Osteoblast (primary cell): ENCODE measurements around the gene FETUB. TPM values are rescaled to one million over a fixed set of nuclear protein-coding genes. Genes with fewer than 3 reads are reported as not detected.
"Not testable (repeated sequence)": the region's sequence is repeated elsewhere in the genome, so short reads cannot be mapped to it uniquely, and the experiment has no call there.

Experiments
- DNase-seq: peaks from one replicate; pipeline ENCODE4 v3.0.0; 2011; ENCODE audit warnings: low spot score, mixed read lengths; ENCODE audit not compliant: insufficient read length; ENCODE audit errors: missing footprints
- H2AFZ ChIP-seq: 2 replicates; pipeline ENCODE4 v1.6.0; 2011; ENCODE audit warnings: mild to moderate bottlenecking, low read length
- H3K27ac ChIP-seq: 2 replicates; pipeline ENCODE4 v1.5.1; 2011; ENCODE audit warnings: mild to moderate bottlenecking, low read depth, low read length, moderate library complexity
- H3K27me3 ChIP-seq: 2 replicates; pipeline ENCODE4 v1.6.0; 2012; ENCODE audit warnings: mild to moderate bottlenecking, control low read depth, inconsistent platforms, low read length, moderate library complexity; ENCODE audit not compliant: insufficient read depth
- H3K36me3 ChIP-seq: 2 replicates; pipeline ENCODE4 v1.5.1; 2011; ENCODE audit warnings: mild to moderate bottlenecking, low read length, control low read depth, moderate library complexity; ENCODE audit not compliant: insufficient read depth
- H3K4me1 ChIP-seq: 2 replicates; pipeline ENCODE4 v1.5.1; 2011; ENCODE audit warnings: mild to moderate bottlenecking, low read length, control low read depth, moderate library complexity; ENCODE audit not compliant: insufficient read depth
- H3K4me2 ChIP-seq: 2 replicates; pipeline ENCODE4 v1.6.0; 2011; ENCODE audit warnings: mild to moderate bottlenecking, low read length; ENCODE audit not compliant: insufficient read depth
- H3K4me3 ChIP-seq: fragments of 200-600 bp; sonication (generic); 3 replicates; pipeline ENCODE4 v1.5.1; 2012; ENCODE audit warnings: mild to moderate bottlenecking, low read length, inconsistent platforms; ENCODE audit not compliant: insufficient read depth
- H3K79me2 ChIP-seq: 2 replicates; pipeline ENCODE4 v1.6.0; 2012; ENCODE audit warnings: mild to moderate bottlenecking, low read length, control low read depth, inconsistent platforms; ENCODE audit not compliant: insufficient read depth
- H3K9me3 ChIP-seq: 2 replicates; pipeline ENCODE4 v1.5.1; 2011; ENCODE audit warnings: low read depth, low read length, control low read depth
- H4K20me1 ChIP-seq: 2 replicates; pipeline ENCODE4 v1.6.0; 2012; ENCODE audit warnings: mild to moderate bottlenecking, low read length, control low read depth; ENCODE audit not compliant: insufficient read depth
- total RNA-seq: library from RNA; depleted of rRNA; stranded (reverse); fragments of >200 nt; gene quantifications from 2 replicates; pipeline ENCODE4 v1.2.3, GENCODE V29; 2012
- TF ChIP-seq, protein P1 (sequence below): IDR thresholded peaks from 2 replicates; pipeline ENCODE4 v1.5.1; 2011; ENCODE audit warnings: mild to moderate bottlenecking, low read depth, low read length, moderate library complexity; ENCODE audit errors: extremely low read depth

The FETUB gene
- total RNA-seq, 1 donor: not detected

- no peaks in the 10 kb centered on the region for H3K9me3 ChIP-seq
- TF ChIP-seq, protein P1, sequence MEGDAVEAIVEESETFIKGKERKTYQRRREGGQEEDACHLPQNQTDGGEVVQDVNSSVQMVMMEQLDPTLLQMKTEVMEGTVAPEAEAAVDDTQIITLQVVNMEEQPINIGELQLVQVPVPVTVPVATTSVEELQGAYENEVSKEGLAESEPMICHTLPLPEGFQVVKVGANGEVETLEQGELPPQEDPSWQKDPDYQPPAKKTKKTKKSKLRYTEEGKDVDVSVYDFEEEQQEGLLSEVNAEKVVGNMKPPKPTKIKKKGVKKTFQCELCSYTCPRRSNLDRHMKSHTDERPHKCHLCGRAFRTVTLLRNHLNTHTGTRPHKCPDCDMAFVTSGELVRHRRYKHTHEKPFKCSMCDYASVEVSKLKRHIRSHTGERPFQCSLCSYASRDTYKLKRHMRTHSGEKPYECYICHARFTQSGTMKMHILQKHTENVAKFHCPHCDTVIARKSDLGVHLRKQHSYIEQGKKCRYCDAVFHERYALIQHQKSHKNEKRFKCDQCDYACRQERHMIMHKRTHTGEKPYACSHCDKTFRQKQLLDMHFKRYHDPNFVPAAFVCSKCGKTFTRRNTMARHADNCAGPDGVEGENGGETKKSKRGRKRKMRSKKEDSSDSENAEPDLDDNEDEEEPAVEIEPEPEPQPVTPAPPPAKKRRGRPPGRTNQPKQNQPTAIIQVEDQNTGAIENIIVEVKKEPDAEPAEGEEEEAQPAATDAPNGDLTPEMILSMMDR: no peak
These were observed 39.0 kb downstream of the FETUB start for GRCh38 chr3:186679151-186679550.

GRCh38 chr3:186680869-186681268, 40.7 kb downstream of the FETUB start:
- peaks cover 3% of the 10 kb centered on the region for H3K27me3 ChIP-seq
- H4K20me1 ChIP-seq: no peaks in the 10 kb centered on the region
- H3K4me3 ChIP-seq: no peak overlapping the region
- no peak overlapping the region for H3K27ac ChIP-seq
- no peak overlapping the region for H3K4me2 ChIP-seq
- no peaks in the 10 kb centered on the region for H3K79me2 ChIP-seq
- H3K36me3 ChIP-seq: no peaks in the 10 kb centered on the region
- DNase-seq: no peak
- TF ChIP-seq, protein P1: no peak
- no peak overlapping the region for H2AFZ ChIP-seq
- H3K9me3 ChIP-seq: no peaks in the 10 kb centered on the region
- no peaks in the 10 kb centered on the region for H3K4me1 ChIP-seq

More at GRCh38 chr3:186679151-186679550, 39.0 kb downstream of the FETUB start:
- H3K27me3 ChIP-seq: peaks cover 3% of the 10 kb centered on the region
- H3K27ac ChIP-seq: no peak overlapping the region
- H4K20me1 ChIP-seq: no peaks in the 10 kb centered on the region
- H2AFZ ChIP-seq: no peak overlapping the region
- H3K4me3 ChIP-seq: no peak overlapping the region
- DNase-seq: no peak
- no peaks in the 10 kb centered on the region for H3K79me2 ChIP-seq
- H3K36me3 ChIP-seq: no peaks in the 10 kb centered on the region
- H3K4me1 ChIP-seq: no peaks in the 10 kb centered on the region
- no peak overlapping the region for H3K4me2 ChIP-seq

DNA sequence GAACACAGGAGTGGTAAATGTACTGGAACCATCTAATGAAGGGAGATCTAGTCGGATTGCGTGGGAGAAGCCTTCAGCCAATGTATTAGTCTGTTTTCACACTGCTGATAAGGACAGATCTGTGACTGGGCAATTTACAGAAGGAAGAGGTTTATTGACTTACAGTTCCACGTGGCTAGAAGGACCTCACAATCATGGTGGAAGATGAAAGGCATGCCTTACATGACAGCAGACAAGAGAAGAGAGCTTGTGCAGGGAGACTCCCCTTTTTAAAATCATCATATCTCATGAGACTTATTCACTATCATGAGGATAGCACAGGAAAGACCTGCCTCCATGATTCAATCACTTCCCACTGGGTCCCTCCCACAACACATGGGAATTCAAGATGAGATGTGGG, 42.6 kb downstream of the FETUB start:
- peaks cover 3% of the 10 kb centered on the region for H3K27me3 ChIP-seq
- H3K4me1 ChIP-seq: no peaks in the 10 kb centered on the region
- H3K36me3 ChIP-seq: no peaks in the 10 kb centered on the region
- no peak for DNase-seq
- H3K79me2 ChIP-seq: no peaks in the 10 kb centered on the region
- no peak overlapping the region for H3K4me3 ChIP-seq
- H3K4me2 ChIP-seq: no peak overlapping the region
- H3K27ac ChIP-seq: no peak overlapping the region
- H3K9me3 ChIP-seq: no peaks in the 10 kb centered on the region
- TF ChIP-seq, protein P1: no peak
- no peaks in the 10 kb centered on the region for H4K20me1 ChIP-seq
- no peak overlapping the region for H2AFZ ChIP-seq

- no peak for DNase-seq
- Histone ChIP-seq H3K27me3 (peaks cover 3% of the 10 kb centered on the region), H4K20me1 (no peaks in the 10 kb centered on the region), H3K4me2 (no peak overlapping the region), H3K36me3 (no peaks in the 10 kb centered on the region), H3K4me1 (no peaks in the 10 kb centered on the region), H3K79me2 (no peaks in the 10 kb centered on the region), H3K27ac (no peak overlapping the region), H3K9me3 (no peaks in the 10 kb centered on the region), H3K4me3 (no peak overlapping the region), H2AFZ (no peak overlapping the region)
- TF ChIP-seq, protein P1: no peak
These were observed 43.8 kb downstream of the FETUB start for GRCh38 chr3:186683979-186684378.

DNA sequence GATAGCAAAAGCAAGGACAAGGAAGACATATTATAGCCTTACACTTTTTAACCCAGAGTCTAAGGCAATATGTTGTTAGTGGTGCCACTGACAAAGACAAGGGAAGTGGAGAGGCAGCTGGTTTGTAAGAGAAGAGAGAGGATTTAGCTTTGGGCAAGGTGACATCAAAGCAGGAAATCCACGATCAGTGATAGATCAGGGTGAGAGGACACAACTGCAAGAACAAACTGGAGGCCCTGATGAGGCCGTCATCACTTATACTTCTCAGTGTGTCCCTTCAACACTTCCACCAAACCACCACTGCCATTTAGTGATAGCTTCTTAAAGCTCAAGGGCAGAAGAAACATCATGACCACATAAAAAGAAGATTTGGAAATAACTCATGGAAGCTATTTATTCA, 46.3 kb downstream of the FETUB start:
- not testable (repeated sequence) for DNase-seq, H3K9me3 ChIP-seq, H3K27me3 ChIP-seq, H3K4me1 ChIP-seq, H3K79me2 ChIP-seq, H3K27ac ChIP-seq, H3K4me3 ChIP-seq, H4K20me1 ChIP-seq, H2AFZ ChIP-seq, H3K36me3 ChIP-seq, H3K4me2 ChIP-seq
